GM12873 (cell line): ENCODE measurements around the gene U2AF1L4.

ENCODE experiments used
- TF ChIP-seq, protein P1 (sequence below): IDR thresholded peaks from 2 replicates; pipeline ENCODE4 v1.5.1; 2012; ENCODE audit warnings: low read depth, mild to moderate bottlenecking, moderate library complexity, low read length, control low read depth; ENCODE audit not compliant: insufficient read depth; ENCODE audit errors: missing control alignments

U2AF1L4 gene, protein sequence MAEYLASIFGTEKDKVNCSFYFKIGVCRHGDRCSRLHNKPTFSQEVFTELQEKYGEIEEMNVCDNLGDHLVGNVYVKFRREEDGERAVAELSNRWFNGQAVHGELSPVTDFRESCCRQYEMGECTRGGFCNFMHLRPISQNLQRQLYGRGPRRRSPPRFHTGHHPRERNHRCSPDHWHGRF

DNA sequence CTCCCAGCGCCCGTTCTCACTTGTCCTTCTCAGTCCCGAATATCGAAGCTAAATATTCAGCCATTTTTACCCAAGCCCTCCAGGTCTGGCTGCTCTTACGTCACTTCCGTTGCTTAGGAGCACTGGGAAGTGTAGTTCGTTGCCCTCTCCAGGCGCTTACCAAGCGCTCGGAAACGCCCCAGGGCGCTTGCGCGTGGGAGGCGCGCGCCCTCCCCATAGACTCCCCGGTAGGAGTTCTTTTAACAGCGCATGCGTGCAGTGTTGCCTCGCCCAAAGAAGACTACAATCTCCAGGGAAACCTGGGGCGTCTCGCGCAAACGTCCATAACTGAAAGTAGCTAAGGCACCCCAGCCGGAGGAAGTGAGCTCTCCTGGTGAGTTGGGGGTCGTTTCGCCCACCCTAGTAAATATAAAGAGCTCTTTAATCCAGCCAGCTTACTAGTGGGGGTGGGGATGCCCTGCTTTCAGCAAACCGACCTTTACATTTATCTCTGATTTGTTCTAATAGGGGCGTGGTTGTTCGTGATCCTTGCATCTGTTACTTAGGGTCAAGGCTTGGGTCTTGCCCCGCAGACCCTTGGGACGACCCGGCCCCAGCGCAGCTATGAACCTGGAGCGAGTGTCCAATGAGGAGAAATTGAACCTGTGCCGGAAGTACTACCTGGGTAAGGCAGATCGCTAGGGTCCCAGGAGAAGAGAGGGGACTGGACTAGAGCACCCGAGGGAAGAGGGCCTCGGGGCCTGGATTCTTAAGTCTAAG is at the start of gene U2AF1L4, which contains the start of gene PSENEN:
TSS of gene U2AF1L4 (minus strand) at position 91 of the 759 bp plus-strand sequence. CDS start at position 64, 27 bp downstream.
TSS of gene PSENEN (plus strand) at position 324 of the 759 bp plus-strand sequence. CDS start at position 604, 280 bp downstream.
- TF ChIP-seq, protein P1, sequence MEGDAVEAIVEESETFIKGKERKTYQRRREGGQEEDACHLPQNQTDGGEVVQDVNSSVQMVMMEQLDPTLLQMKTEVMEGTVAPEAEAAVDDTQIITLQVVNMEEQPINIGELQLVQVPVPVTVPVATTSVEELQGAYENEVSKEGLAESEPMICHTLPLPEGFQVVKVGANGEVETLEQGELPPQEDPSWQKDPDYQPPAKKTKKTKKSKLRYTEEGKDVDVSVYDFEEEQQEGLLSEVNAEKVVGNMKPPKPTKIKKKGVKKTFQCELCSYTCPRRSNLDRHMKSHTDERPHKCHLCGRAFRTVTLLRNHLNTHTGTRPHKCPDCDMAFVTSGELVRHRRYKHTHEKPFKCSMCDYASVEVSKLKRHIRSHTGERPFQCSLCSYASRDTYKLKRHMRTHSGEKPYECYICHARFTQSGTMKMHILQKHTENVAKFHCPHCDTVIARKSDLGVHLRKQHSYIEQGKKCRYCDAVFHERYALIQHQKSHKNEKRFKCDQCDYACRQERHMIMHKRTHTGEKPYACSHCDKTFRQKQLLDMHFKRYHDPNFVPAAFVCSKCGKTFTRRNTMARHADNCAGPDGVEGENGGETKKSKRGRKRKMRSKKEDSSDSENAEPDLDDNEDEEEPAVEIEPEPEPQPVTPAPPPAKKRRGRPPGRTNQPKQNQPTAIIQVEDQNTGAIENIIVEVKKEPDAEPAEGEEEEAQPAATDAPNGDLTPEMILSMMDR, result no peak

GRCh38 chr19:35793381-35794165 is 48.4 kb upstream of the U2AF1L4 start:
- TF ChIP-seq, protein P1, result no peak

- TF ChIP-seq, protein P1, result no peak
Measured at GRCh38 chr19:35792888-35793287, 47.7 kb upstream of the U2AF1L4 start.

- TF ChIP-seq, protein P1, result no peak
Measured at GRCh38 chr19:35792312-35792711, 47.1 kb upstream of the U2AF1L4 start.

DNA sequence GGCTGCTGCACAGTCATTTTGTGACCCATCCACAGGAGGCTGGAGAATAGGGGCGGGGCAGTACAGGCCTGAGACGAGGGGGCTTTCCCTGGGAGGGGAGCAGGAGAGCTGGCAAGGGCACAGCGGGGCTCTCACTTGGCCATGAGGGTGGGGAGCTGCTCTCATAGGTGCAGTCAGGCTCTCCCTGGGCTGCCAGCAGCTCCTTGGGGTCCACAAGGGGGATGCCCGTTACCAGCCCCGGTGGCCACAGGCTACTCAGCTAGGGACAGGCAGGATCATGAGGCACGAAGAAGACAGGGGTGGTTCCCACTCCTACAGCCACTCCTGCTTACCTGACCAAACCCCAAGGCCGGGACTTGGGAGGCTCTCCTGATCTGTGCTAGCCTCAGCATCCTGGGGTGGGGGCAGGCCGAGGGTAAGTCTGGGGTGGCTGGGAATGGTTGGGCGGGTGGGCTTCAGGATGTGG is 46.6 kb upstream of the U2AF1L4 start:
- TF ChIP-seq, protein P1, result no peak

DNA sequence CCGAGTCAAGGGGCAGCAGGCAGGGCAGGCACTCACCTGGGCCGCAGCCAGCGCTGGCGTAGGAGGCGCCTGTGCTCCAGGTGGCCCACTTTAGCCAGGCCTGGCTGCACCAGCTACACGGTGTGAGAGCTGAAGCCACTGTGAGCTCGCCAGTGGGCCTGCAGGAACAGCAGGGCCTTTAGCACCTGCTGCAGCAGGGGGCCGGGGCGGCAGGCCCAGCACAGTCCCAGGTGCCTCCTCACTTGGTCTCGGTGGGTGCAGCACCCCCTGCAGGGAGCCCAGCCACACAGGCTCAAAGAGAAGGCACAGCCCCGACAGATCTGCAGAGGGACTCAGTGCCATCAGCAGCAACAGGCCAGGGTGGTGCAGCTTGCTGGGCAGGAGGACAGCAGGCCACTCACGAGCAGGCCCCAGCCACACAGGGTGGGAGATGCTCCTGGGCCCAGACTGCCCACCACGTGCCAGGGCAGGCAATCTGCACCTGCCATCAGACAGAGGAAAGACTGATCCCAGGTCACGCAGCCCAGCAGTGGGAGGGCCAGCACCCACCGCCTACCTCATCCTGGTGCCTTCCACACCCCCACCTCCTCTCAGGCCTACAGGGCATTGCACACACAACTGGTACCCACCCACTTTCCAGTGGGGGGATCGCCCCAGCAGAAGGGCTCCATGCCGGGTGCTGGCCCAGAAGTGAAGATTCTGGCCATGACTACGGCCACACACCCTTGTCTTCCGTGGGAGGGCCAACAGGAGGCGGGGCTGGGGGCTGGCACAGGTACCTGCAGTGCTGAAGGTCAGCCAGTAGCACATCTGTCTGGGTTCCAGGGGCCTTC is 46.0 kb upstream of the U2AF1L4 start:
- TF ChIP-seq, protein P1, result peak; percentile 44
